NCI-H524 treated with DMSO at 0.1 percent for 48 hours (cell line): Measurements from ENCODE around the gene ECE1.

Experiments
- DNase-seq: peaks from one replicate; lab custom pipeline; 2025; lab: John Stamatoyannopoulos, UW

ECE1 gene

DNA sequence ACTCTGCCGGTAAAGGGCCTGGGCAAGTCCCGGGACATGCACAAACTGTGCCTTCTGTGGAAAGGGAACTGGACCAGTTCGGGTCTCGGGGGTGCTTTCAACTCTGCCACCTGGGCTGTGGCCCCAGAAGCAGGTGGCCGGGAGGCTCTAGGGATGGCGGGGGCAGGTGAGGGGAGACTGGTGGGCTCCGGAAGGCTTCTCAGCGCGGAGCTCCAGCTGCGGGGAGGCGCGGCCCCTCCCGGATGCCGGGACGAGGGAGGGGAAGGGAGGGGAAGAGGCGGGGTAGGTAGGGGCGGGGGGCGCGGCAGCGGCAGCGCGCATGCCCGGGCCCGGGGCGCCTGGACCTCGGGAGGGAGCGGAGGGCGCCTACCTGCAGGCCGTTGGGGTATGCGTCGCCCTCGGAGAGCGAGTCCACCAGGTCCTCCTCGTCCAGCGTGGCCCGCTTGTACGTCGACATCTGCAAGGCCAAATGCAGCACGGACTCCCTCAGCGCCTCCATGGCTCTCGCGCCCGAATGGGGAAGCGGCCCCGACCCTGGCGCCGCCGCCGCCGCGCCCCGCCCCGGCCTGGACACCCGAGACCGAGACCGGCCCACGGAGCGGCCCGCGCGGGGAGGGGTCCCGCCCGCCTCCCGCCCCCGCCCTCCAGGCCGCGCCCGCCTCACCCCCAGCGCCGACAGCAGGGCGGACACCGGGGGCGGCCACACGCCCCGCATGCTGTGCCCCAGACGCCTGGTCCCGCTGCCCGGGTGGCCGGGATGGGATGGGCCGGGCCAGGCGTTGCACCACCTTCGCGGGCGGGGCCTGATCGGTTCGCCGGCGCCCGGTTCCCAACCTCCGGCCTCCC lies at the start of gene ECE1:
Gene ECE1, minus strand, starts transcription at position 764 of the 846 bp plus-strand sequence. Its CDS starts 49 bp downstream, at position 715.
- DNase-seq, result no peak

DNA sequence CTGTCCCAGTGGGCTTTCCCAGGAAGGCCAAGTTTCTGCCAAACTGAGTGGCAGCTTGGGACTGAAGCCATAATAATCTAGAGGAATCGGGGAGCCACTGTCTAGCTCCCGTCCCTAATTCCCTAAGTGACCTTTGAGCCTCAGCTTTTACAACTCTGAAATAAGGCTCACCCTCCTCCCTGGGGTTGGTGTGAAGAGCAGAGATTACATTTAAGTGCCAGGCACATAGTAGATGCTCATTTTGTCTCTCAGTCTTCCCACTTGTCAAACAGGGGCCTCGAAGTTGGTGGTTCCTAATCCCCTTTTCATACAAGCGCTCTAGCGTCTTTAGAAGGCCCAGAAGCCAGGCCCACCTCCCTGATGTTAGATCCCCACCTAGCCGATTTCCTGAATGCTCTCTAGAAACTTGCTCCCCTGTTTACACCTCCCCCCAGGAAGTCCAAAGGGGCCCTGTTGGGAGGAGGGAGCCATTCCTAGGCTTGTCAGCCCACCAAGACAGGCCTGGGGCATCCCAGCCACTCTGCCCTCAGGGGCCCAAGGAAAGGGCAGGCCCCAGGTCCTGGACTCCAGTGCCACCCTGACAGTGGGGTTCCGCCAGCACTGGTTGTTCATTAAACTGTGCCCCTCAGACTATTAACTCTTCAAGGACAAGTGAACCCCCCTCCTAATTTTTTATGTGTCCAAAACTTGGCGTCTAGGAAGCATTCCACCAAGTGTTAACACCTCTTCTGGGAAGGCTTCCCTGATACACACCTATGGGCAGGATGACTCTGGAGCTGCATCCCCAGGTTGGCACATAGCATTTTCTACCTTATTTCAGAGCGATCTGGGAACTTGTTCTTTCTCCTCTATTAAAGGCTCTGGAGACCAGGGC lies 49.3 kb upstream of the ECE1 start:
- DNase-seq, result no peak

DNA sequence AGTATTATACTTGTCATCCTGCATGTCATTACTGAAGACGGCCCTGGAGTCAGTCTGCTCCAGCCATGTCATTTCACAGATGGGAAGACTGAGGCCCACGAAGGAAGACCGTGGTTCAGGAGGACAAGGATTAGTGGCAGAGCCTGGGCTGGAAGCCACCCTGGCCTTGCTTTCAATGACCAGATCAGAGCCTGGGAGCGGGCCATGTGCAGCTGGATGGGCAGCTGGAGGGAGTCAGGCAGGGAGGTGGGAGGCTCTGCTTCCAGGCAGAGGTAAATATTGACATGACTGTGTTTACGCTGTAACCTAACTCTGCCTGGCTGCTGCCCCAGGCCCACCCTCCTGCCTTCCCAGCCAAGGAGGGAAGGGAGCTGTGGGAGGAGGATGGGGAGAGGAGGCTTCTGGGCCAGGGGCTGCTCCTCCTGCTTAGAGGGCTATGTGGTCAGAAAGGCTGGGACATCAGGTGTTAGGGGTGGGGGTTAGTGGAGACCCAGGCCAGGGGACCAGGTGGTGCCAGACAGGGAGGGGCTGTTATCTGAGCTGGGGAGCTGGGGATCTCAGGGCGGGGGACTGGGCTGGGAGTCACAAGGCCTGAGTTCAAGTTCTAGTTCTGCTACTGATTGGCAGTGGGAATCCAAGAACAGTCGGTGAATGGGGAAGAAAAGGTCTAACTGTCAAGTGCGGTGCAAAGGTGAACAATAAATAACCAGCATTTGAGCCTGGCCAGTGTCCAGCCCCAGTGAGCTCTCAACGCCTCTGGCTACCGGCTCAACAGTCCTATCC lies 48.5 kb upstream of the ECE1 start:
- no peak for DNase-seq

DNA sequence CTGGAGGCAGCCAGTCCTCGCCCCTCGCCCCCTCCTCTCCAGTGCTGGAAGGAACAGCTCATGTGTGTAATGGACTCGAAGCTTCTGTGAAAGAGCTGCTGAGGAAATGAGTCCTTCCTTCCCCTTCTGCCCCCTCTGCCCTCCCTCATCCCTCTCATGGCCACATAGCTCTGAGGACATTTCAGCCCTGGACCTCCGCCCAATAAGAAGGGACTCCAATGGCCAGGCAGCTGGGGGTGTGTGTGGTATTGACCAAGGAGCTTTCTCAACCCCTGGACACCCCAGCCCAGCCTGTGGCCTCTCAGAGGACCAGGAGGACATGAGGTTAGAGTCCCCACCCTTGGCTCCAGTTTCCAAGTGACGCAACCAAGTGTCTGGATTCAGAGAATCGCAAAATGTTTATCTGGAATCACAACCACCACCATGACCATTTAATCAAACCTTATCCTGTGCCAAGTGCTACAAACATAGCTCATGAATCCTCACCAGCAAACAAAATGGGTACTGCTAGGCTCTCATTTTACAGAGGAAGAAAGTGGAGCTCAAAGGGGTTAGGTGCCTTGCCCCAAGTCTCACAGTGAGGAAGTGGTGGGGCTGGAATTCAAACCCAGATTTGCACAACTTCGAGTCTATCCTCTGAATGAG lies 47.8 kb upstream of the ECE1 start:
- no peak for DNase-seq

DNA sequence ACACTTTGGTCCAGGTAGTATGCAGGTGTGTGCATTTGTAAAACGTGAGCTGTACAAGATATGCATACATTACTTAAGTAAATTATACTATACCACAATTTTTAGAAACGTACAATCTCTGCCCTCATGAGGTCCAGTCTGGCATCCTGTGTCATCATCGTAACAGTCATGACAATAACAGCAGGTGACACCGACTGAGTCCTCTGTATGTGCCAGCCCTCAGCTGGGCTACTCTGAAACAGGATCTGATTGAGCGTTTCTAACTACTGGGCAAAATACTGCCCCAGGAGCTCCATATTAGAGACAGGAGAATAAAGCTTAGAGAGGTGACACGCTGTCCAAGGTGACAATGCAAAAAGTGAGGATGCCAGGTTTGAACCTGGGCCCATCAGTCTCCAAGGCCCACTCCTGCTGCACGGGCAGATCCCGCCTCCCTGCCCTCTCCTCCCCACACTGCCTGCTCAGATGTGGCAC lies 47.2 kb upstream of the ECE1 start:
- DNase-seq, result no peak

DNA sequence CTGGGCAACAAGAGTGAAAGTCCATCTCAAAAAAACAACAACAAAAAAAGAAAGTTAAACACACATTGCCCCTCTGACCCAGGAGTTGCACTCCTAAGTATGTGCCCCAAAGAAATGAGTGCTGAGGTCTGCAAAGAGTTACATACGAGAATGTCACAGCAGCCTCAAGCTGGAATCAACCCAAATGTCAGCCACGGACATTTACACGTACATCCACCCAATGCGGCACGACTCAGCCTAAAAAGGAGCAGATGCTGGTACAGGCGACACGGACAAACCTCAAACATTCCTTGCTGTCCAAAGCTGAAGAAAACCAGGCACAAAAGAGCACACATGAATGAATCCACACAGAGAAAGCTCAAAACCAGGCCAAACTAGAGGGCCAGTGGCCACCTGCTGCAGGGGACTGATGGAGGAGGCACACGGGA lies 46.8 kb upstream of the ECE1 start:
- DNase-seq, result no peak

DNA sequence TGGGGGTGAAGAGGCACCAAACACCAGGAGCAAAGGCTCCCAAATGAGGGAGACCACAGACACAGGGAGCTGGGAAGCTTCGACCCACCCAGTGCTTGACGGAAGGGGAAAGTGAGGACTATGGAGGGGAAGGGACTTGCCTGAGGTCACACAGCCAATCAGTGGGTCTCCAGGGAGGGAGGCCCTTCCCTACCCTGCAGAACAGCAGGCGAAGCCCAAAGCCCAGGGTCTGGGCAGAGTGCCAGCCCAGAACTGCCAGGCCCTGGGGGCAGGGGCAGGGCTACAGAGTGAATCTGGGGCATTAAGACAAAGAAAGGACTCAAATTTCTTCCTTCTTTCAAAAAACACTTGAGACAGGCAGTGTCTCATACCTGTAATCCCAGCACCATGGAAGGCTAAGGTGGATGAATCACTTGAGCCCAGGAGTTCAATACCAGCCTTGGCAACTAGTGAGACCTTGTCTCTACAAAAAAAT lies 45.5 kb upstream of the ECE1 start:
- peak; percentile 25 for DNase-seq

DNA sequence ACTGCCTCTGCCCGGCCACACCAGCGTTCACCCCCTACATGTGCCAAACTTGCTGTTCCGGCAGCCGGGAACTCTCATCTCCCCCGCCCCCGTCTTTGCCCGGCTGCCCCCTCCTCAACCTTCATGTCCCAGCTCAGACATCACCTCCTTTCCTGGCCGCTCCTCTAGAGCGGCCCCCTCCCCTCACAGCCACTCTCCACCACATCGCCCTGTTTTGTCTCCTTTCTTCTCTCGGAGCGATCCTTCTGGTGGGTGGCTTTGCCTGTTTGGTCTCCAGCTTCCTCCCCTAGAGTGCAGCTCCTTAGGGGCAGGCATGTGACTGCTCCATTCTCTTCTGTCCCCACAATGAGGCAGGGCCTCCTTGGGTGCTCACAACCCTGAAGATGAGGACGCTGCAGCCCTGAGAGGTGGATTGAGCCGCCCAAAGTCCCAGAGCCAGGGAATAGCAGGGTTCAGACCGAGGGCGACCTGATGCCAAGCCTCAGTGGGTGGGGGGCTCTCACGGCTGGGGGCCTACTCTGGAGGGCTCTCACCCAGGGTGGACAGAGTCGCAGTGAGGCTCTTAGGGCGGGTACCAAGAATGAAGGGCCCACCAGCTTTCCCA lies 44.9 kb upstream of the ECE1 start:
- no peak for DNase-seq

DNA sequence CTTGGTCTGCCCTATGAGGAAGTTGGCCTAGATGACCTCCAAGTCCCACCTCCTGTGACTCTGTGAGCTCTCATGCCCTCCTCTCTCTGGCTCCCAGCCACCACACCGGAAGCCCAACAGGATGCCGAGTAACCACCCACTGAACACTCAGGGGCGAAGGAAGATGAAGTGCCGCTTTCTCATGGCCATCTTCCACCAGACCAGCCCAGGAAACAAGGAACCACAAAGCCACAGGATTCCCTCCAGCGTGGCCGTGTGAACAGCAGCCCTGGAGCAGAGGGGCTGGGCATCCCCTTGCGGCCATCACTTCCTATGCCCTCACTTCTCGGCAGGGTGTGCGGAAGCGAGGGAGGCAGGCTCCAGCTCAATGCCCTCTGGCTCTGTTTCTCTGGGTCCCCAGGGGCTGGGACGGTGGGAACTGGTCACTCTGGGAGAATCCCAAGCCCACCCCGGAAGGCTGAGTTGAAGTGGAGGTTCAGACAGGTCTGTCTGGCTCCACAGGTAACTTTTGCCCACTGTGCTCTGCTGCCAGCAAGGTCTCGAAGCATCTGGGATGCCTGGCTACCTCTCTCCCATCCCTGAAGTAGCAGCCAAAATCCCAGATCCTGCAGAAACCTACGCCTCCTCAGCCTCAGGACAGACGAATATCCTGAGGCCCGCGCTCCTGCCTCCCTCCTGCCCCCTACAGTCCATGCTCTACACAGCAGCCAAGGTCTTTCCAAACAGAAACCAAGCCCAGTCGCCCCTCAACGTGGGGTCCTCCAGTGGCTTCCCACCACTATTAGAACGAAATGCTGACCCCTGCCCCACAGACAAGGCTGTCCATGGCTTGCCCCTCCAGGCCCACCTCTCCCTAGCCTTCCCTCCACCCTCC lies 44.2 kb upstream of the ECE1 start:
- no peak for DNase-seq

DNA sequence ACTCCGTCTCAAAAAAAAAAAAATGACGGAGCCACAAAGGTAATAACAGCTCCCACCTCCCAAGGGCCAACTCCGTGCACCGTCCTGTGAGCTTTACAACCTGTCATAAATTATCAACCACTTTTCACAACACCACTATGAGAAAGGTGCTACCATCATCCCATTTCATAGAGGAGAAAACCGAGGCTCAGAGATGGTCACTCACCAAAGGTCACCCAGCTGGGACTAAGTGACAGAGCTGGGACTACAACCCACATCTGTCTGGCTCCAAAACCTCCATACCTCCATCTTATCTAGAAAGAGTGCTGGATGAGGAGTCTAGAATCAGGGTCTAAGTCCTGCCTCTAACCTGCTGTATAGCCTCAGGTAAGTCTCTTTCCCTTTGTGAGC lies 43.6 kb upstream of the ECE1 start:
- no peak for DNase-seq

DNA sequence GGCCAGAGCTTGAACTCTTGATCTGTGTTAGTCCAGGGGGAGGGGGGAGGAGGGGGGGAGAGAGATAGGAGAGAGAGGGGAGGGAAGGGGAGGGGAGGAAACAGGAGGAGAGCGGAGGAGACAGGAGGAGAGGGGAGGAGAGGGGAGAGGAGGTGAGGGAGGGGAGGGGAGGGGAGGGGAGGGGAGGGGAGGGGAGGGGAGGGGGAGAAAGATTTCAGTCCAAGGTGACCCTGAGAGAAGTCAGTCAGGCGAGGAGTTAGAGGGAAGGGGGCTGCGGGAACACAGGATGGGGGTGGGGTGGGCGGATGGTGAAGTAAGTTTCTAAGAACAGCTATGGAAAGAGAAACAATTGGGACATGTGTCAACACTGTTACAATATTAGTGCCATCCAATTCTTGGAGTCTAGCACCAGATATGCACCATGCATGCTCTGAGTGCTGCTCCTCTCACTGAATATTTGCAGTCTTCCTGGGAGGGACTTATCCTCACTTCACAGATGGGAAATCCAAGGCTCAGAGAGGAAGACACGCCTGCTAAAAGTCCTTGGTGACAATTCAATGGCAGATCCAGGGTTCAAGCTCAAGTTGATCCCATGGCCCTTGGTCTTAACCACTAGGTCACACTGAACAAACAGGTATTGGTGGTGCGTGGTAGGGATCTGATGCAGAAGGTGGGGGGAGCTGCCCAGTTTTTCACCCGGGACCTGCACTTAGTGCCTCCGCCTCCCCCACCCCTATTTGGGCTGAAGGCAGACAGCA lies 42.5 kb upstream of the ECE1 start:
- DNase-seq, result no peak

DNA sequence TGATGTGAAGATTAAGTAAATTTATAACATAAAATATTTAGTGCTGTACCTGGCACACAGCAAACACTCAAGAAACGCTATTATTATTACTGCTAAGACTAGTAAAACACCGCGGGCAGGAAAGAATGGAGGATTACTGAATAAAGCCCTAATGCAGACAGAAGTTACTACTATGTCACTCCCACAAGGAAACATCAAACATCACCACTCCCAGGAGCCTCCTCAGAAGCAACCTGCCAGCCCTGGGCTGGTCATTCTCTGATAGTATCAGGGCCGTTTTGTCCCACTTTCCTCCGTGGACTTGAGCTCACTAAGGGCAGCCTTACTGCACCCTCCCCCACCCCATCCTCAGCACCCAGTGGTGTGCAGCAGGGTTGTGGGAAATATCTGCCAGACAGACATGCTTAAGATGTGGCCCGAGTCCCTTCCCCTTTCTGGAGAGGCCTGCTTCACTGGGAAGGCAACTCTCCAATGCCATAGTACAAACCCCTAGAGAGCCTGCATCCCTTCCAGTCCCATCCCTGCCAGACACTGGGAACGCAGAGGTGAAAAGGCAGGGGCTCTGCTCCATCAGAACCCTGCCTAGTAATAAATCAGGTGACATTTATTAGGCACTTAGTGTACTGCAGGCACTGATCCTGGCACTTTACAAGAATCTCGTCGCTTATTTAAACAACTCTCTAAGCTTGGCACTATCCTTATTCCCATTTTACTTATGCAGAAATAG lies 41.7 kb upstream of the ECE1 start:
- no peak for DNase-seq

DNA sequence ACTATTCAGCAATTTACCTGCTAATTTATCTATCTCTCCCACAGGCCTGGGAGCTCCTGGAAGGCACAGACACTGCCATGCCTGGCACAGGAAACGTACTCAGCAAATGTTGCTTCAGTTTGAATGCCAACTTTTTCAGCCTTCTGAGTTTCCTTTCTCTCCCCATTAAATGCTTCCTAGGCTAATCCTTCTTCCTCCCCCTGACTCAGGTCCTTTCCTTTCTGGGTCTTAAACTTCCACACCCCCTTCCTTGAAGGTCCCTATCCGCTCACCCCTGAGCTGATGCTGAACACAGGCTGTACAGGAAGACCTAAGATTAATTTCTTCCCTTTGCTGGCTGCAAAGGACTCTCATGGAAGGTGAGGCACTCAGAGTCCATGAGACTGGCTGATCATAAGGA lies 40.3 kb upstream of the ECE1 start:
- no peak for DNase-seq

DNA sequence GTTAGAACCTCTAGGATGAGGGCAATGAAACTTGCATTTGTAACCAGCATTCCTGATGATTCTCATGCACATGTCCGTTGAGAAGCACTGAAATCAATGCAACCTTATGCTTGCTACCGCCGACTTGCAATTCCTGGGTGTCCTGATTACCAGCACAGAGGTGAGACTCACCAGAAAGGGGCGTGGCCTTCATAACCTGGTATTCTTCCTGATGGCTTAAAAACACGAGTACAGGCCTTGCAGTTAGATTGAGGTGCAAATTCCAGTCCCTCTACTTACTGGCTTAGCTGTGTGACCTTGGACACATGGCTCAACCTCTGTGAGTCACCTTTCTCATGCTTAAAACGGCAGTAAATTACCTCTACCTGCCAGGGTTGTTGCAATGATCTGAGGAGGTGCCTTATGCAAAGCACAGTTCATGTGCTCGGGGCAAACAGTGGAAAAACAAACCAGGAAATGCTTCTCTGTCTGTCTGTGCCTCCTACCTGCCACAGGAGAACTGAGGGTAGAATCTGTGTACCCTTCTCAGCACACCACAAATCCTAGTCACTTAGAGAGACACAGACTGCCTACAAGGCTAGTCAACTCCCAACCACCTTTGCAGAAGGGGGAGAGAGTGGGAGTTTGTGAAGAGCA lies 39.1 kb upstream of the ECE1 start:
- DNase-seq, result no peak

DNA sequence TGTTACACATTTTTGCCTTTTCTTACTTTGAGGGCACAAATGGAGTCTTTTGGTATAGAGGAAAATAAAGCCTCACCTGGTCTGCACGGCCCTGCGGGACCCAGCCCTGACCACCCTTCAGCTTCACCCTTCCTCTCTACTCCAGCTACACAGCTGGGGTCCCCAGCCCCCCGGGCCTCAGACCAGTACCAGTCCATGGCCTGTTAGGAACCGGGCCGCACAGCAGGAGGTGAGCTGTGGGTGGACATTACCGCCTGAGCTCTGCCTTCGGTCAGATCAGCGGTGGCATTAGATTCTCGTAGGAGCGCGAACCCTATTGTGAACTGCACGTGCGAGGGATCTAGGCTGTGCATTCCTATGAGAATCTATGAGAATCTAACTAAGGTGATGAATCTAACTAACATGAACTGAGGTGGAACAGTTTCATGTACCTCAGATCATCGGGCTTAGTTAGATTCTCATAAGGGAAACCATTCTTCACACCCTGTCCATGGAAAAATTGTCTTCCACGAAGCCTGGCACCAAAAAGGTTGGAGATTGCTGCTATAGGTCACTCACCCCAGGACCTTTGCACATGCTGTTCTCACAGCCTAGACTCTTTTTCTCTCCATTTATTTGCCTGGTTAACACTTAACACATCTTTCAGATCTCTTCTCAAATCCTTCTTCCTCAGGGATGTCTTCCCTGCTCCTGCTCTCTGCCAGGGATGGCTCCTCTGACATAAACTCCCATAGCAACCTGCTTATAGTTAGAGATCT lies 37.5 kb upstream of the ECE1 start:
- DNase-seq, result no peak

DNA sequence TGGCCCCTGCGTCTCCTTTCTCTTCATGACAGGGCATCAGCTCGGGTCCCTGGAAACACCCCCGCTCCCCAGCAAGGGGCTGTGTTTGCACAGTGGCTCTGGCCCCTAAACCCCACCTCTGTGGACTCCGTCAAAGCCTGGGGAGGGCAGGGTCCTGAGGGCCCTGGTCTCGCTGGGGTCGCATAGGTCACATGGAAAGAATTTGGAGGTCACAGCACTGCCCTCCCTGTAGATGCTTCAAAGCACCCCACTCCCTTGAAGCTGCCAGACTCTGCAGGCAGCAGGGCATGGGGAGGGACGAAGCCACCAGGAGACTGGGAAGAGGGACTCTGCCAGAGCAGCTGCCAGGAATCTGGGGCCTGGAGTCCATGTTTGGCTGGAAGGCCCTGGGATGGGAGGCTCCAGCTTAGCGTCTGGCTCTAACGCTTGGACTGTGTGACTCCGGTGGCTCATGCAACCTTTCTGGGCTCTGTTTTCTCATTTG lies 36.6 kb upstream of the ECE1 start:
- DNase-seq, result no peak

DNA sequence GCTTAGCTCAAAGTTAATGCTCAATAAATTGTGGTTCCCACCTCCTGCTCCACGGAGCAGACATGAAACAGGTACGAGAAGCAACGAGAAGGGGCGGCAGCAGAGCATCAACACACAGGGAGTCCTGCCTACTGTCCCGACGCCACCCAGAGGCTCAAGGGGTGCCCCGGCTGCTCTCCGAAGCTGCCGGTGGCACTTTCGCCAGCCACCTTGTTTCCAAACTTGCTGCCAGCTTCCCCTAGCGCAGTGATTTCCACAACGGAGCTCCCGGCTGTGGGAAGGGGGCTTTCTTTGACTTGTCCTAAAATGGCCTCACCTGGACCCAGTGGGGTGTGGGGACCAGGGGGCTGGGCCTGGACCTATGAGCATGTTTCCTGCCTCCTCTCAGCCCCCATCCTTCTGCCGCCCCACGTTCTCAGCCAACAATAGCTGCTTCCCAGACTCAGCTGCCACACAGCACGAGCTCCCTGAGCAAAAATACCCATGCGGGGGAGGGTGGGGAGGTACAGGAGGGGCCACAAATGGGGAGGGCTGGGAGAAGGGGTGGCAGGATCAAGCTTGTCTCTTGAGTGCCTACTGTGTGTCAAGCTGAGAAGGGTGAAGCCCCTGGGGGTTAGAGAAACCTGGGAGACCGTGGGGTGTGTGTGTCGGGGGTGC lies 35.6 kb upstream of the ECE1 start:
- no peak for DNase-seq
